GM12872 (cell line): Measurements from ENCODE around the gene RAPSN.

Experiments
- TF ChIP-seq, protein P1 (sequence below): IDR thresholded peaks from 3 replicates; pipeline ENCODE4 v1.5.1; 2011; ENCODE audit warnings: low read depth, mild to moderate bottlenecking, low read length, moderate library complexity; ENCODE audit not compliant: insufficient read depth

The RAPSN gene

DNA sequence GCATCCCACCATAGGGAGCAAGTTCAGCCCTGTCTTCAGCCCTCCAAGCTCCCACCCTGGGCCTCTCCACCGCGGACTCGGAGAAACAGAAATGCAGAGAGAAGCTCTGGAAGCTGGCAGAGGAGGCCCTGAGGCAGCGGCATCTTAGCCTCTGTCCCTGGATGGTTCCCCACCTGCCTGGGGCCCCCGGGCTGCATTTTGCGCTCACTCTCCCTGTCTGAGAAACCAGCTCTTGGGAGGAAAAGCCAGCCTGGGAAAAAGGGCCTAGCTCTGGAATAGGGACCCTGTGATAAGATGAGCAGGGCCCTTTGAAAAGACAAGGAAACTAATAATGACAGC lies 58.5 kb downstream of the RAPSN start:
- TF ChIP-seq, protein P1, sequence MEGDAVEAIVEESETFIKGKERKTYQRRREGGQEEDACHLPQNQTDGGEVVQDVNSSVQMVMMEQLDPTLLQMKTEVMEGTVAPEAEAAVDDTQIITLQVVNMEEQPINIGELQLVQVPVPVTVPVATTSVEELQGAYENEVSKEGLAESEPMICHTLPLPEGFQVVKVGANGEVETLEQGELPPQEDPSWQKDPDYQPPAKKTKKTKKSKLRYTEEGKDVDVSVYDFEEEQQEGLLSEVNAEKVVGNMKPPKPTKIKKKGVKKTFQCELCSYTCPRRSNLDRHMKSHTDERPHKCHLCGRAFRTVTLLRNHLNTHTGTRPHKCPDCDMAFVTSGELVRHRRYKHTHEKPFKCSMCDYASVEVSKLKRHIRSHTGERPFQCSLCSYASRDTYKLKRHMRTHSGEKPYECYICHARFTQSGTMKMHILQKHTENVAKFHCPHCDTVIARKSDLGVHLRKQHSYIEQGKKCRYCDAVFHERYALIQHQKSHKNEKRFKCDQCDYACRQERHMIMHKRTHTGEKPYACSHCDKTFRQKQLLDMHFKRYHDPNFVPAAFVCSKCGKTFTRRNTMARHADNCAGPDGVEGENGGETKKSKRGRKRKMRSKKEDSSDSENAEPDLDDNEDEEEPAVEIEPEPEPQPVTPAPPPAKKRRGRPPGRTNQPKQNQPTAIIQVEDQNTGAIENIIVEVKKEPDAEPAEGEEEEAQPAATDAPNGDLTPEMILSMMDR: no peak

GRCh38 chr11:47389577-47390421 lies 59.1 kb downstream of the RAPSN start:
- TF ChIP-seq, protein P1: no peak

- TF ChIP-seq, protein P1: no peak
These were observed 60.0 kb downstream of the RAPSN start for GRCh38 chr11:47388697-47389576.

DNA sequence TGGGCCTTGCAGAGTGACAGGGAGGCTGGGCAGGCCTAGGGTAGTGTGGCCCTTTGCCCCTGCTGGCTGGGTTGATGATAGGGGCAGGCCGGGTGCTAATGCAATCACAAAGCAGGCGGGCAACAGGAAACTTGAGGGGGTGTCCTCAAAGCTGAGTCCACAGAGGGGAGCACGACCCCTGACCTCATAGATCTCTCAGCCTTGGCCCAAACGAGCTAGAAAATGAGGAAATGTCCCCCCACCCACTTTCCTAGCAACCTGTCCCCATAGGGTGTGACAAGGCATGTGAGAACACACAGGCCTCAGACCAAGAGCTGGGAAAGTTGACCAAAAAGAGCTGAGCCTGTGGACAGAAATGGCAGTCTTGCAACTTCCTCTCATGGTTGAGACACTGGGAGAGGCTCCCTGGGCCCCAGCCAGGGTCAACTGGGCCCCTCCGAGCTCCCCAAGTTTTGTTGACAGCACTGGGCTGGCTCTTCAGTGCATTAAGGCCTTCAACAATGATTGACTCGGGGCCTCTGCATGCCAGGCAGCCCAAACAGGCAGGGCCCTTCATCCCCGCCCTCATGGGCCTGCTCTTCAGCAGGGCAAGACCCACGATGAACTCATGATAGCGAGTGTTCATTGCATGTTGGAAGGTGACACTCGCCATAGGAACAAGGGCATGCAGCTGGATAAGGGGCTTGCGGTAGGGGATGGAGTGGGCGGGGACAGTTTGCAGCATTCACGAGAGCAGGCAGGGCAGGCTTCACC lies 60.8 kb downstream of the RAPSN start:
- TF ChIP-seq, protein P1: no peak
